Hematopoietic multipotent progenitor cell treated with erythropoietin and hydrocortisone succinate and interleukin-3 and kit ligand, for 6 days (in vitro differentiated cells): ENCODE results near the gene MYADM.
"Not testable (repeated sequence)": the region's sequence is repeated elsewhere in the genome, so short reads cannot be mapped to it uniquely, and the experiment has no call there.

Source experiments
- DNase-seq: peaks from one replicate; pipeline ENCODE4 v3.0.0-alpha.2; 2015

Gene MYADM

DNA sequence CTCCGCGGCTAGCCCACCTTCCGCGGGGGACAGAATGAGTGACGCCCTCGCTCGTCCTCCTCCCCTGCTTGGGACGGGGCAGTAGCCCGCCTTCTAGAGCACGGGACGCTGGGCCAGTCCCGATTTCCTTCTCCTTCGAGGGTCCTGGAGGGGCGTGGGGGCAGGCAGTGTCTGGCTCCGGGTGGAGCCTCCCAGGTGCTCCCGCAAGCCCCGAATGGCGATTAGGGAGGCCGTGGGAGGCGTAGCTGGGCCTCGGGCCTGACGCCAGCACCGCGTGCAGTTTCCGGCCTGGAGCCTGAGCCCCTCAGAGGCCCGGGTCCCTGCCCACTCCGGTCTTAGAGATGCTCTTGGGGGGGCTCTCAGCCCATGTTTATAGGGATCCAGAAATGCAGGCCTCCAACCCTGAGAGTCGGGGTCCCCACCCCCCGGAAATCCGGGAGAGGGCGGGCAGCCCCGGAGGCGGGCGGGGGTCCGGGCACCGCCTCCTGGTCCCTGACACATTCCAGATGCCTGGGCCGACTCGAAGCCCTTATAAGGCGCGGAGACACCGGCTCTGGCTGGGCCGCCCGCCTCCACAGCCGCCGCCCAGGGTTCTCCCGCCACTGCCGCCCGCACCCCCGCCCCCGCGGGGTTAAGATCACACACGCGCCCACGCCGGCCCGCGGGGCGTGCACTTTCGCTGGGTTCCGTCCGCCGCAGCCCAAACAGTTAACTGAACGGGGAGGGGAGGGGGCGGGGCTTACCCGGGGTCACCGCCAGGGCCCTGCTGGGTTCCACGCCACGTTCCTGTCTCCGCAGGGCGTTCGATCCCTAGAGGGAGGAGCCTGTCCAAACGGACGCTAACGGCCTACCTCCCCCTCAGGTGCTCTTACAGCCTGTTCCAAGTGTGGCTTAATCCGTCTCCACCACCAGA is 1.5 kb downstream of the MYADM start:
- DNase-seq: peak; percentile 92

DNA sequence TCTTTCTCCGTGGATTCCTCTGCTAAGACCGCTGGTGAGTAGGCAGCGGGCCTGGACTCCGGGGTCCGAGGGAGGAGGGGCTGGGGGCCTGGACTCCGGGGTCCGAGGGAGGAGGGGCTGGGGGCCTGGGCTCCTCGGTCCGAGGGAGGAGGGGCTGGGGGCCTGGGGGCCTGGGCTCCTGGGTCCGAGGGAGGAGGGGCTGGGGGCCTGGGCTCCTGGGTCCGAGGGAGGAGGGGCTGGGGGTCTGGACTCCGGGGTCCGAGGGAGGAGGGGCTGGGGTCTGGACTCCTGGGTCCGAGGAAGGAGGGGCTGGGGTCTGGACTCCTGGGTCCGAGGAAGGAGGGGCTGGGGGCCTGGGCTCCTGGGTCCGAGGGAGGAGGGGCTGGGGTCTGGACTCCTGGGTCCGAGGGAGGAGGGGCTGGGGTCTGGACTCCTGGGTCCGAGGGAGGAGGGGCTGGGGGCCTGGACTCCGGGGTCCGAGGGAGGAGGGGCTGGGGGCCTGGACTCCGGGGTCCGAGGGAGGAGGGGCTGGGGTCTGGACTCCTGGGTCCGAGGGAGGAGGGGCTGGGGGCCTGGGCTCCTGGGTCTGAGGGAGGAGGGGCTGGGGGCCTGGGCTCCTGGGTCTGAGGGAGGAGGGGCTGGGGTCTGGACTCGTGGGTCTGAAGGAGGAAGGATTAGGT is 2.3 kb downstream of the MYADM start:
- not testable (repeated sequence) for DNase-seq

DNA sequence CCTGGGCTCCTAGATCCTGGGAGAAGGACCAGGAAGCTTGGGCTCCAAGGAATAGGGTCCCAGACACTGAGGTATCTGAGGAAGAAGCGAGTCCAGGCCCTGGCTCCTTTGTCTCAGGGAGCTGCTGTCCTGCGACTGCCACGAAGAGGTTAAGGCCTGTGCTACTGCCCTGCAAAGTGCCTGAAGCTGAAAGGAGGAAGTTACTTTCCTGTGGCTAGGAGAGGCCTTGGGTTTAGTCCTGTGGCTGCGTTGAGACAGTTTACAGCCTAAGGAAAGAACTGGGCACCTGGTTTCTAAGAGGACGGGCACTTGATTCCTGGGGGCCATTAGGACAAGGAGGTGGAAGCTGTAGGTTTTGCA is 2.8 kb downstream of the MYADM start:
- DNase-seq: peak; percentile 86

DNA sequence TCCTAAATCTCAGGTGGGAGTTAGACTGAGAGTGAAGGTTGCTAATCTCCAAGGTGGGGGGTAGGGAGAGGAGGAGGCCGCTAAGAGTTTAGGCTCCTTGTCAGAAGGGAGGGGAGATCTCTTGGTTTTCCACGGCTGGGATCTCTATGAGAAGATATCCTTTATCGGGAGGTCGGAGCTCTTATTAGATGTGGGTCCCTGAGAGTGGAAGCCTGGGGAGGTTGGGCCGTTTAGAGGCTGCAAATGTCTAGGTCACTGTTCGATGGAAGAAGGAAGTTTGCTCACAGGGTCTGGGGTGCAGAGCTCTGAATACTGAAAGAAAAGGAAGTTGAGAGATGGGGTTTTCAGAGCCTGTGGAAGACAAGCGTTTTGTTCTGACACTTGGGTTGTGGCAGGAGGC is 3.8 kb downstream of the MYADM start:
- peak; percentile 63 for DNase-seq

DNA sequence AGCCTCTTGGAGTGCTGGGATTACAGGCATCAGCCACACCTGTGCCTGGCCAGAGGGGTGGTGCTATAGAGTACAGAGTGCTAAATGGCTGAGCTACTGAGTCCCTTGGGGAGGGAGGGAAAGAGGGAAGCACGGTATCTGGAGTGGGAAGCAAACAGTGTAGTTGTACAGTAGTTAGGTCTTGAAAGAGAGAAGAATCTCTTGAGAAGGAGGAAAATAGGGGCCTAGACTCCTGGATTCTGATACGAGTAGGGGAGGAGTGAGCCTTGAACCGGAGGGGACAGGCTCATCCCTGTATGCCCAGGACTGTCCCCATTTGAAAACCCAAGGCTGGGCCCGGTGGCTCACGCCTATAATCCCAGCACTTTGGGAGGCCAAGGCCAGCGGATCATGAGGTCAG is 5.1 kb downstream of the MYADM start:
- DNase-seq: no peak

DNA sequence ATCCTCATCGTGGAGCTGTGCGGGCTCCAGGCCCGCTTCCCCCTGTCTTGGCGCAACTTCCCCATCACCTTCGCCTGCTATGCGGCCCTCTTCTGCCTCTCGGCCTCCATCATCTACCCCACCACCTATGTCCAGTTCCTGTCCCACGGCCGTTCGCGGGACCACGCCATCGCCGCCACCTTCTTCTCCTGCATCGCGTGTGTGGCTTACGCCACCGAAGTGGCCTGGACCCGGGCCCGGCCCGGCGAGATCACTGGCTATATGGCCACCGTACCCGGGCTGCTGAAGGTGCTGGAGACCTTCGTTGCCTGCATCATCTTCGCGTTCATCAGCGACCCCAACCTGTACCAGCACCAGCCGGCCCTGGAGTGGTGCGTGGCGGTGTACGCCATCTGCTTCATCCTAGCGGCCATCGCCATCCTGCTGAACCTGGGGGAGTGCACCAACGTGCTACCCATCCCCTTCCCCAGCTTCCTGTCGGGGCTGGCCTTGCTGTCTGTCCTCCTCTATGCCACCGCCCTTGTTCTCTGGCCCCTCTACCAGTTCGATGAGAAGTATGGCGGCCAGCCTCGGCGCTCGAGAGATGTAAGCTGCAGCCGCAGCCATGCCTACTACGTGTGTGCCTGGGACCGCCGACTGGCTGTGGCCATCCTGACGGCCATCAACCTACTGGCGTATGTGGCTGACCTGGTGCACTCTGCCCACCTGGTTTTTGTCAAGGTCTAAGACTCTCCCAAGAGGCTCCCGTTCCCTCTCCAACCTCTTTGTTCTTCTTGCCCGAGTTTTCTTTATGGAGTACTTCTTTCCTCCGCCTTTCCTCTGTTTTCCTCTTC is 6.3 kb downstream of the MYADM start:
- no peak for DNase-seq

DNA sequence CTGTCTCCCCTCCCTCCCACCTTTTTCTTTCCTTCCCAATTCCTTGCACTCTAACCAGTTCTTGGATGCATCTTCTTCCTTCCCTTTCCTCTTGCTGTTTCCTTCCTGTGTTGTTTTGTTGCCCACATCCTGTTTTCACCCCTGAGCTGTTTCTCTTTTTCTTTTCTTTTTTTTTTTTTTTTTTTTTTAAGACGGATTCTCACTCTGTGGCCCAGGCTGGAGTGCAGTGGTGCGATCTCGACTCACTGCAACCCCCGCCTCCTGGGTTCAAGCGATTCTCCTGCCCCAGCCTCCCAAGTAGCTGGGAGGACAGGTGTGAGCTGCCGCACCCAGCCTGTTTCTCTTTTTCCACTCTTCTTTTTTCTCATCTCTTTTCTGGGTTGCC is 6.9 kb downstream of the MYADM start:
- no peak for DNase-seq

DNA sequence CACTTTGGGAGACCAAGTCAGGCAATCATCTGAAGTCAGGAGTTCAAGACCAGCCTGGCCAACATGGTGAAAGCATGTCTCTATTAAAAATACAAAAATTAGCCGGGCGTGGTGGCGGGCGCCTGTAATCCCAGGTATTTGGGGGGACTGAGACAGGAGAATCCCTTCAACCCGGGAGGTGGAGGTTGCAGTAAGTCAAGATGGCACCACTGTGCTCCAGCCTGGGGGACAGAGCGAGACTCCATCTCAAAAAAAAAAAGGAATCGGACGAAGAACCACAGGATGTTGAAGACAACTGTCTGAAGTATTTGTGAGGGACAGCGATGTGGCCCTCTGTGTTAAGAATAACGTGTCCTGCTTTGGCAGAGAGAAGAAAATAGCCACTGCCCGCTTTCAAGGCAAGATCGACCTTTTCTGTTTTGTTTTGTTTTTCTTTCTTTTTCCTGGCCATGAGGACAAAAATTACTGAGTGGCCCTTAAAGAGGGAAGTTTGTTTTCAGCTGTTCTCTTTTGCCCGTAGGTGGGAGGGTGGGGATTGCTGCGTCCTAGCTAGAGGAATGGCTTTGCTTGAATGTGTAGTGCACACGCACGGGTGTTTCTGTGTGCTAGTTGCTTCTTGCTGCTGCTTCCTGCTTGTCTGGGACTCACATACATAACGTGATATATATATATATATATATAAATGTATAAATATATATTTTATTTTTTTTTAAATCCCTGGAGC is 8.1 kb downstream of the MYADM start:
- DNase-seq: no peak

DNA sequence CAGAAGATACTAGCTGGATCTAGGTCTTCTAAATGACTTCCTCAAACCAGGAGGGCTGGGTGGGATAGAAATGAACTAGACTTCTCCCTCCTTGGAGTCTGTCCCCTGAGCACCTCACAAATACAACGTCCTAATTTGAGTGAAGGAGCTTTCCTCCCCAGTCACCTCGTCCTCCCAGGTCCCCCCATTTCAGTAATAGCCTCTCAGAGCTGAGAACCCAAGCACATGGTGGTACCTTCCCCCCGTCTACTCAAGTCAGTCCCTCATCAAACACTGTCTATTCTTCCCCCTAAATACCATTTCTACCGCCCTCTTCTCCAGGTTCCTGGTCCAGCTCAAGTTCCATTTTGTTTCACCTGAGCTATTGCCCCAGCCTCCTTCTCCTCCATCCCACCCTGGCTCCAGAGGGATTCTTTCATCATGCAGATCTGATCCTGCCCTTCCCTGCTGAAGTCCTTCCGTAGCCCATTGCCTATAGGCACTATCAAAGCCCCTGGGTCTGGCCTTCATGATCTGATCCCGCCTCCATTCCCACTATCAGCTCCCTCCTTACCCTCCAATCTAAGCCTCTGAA is 9.1 kb downstream of the MYADM start:
- DNase-seq: no peak

DNA sequence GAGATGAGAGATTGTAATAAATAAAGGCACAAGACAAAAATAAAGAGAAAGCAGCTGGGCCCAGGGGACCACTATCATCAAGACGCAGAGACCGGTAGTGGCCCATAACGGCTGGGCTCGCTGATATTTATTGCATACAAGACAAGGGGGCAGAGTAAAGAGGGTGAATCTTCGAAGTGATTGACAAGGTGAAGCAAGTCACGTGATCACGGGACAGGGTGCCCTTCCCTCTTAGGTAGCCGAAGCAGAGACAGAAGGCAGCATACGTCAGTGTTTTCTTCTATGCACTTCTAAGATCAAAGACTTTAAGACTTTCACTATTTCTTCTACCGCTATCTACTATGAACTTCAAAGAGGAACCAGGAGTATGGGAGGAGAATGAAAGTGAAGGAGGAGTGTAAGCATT is 9.7 kb downstream of the MYADM start:
- no peak for DNase-seq

DNA sequence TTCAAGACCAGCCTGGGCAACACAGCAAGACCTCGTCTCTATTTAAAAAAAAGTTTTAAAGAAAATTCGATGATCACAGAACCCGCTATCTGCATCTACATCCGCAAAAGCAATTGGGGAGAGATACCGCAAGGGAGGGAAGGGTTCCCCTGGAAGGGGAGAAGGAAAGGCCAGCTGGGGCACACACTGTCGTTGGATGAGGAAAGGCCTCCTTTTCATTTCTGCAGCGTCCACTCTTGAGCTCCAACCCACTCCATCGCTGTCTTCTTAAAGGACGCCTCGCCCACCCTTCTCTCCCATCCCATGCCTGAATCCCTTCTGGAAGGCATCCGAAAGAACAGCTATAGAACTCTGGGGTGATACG is 11.1 kb downstream of the MYADM start:
- DNase-seq: no peak

DNA sequence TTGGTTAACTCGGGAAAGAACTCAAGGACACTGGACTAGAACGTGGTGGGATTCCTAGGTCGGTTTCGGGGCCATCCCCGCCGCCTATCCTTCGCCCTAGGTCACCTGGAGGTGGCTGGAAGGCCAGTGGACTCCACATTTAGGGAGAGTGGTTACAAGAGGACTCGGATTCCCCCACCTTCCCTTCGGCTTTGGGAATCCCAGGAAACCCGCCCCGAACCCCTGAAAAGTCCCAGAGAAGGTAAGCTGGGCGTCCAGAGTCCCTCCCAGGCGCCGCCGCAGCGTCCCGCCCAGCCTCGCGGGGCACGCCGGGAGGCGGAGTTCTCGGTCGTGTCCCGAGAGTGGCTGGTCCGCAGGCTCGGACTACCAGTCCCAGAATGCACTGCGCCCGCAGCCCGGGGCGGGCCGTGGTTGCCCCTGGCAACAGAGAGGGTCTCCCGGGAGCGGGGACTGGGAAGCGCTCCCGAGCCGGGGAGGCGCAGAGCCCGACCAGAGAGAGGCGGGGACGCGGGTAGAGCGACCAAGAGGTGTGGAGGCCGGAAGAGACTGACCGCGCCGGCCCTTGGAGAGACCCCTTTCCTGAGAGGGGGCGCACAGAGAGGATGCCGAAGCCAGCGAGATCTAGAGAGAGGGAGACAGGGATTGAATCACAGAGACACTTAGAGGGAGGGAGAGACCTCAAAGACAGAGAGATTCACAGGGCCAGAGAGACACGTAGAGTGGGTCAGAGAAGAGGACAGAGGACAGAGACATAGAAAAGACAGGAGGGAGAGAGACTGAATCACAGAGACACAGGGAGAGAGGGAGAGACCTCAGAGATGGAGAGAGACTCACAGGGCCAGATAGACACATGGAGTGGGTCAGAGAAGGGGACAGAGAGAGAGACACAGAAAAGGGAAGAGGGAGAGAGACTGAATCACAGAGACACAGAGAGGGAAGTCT is 11.7 kb downstream of the MYADM start:
- peak; percentile 83 for DNase-seq

DNA sequence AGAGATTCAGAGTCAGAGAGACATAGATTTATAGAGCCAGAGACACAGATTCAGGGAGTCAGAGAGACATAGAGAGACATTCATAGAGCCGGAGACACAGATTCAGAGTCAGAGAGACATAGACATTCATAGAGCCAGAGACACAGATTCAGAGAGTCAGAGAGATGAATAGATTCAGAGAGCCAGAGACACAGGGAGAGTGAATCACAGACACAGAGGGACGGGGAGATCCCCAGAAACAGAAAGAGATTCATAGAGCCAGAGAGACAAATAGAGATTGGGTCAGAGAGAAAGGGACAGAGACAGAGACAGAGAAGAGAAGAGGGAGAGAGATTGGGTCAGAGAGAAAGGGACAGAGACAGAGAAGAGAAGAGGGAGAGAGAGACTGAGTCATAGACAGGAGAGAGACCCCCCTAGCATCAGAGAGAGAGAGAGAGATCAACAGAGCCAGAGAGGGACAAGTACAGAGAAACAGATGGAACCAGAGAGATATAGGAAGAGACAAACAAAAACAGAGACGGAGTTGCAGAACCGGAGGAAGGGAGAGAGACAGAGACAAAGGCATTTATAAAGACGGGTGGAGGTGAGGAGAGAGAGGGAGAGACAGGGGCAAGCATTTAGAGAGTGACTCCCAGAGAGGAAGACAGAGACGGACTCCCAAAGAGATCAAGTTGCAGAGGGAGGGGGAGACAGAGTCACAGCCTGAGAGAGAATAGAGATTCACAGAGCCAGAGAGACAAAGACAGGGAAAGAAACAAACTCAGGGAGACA is 13.2 kb downstream of the MYADM start:
- DNase-seq: no peak

DNA sequence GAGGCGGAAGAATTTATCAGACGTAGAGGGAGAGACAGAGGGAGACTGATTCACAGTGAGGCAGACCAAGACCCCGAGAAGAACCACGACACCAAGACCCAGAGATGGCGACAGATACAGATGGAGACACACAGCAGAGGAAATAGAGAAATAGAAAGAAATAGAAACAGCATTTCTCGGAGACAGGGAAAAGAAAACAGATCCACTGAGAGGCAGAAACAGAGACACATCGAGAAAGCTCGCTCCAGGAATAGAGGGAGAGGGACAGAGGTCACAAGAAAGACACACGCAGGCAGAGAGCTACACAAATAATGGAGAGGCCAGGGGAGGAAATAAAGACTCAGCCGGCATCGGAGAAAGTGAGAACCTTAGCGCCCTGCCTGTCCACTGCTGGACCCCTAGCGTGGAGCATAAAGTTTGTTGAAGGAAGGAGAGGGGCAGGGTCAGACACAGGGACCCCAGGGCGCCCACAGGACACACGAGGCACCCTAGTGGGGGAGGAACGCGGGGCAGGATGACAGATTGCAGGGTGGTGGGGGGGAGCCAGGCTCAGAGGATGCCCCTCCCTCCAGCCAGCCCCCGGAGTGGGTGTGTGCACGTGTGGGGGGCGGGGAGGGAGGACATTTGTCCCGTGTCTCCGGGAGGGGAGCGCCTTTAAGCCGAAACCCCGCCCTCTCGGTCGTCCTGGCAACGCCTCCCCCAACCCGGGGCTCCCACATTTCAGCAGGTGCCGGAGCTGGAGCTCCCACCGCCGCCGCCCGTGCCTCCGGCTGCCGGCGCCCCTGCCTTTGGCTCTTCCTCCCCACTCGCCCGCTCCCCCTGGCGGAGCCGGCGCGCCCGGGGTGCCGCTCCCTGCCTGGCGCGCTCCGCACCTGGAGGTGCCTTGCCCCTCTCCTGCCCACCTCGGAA is 14.1 kb downstream of the MYADM start, which contains the start of gene PRKCG:
TSS of gene PRKCG (plus strand) at position 716 of the 909 bp plus-strand sequence. CDS start 298 bp downstream, outside the sequence.
- DNase-seq: peak; percentile 51

DNA sequence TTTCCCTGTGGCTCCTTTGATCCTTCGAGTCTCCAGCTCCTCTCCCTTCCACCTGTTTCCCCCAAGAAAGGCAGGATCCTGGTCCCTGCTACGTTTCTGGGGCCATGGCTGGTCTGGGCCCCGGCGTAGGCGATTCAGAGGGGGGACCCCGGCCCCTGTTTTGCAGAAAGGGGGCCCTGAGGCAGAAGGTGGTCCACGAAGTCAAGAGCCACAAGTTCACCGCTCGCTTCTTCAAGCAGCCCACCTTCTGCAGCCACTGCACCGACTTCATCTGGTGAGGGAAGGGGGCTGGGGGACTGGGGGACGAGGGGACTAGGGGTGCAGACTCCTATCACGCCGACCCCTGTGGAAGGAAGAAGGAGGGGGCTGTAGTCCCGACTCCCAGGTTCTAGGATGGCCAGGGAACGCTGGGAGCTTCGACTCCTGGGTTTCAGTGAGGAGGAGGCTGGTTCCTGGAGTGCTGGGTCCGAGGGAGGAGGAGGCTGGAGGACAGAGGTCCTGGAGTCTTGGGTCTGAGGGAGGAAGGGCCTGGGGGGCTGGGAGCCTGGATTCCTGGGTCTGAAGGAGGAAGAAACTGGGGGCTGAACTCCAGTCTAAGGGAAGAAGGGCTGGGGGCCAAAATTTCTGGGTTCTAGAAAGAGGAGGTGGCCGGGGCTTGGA is 14.8 kb downstream of the MYADM start:
- no peak for DNase-seq

DNA sequence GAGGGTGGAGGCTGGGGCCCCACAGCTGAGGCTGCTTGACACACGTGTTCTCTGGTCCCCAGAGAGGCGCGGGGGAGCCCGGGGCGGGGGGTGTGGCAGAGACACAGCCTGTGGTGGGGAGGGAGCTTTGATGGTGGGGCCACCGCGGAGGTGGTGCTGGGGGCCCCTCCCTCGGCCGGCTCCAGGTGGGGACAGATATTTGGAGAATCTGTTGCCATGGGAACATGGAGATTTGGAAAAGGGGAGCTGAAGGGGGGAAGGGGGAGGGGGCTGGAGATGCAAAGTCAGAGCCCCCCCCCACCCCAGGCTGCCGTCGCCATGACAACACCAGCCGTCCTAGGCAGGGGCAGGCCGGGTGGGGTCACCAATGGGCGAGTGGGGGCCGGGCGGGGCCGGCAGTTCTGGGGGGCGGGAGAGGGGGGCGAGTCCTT is 15.6 kb downstream of the MYADM start:
- DNase-seq: no peak

DNA sequence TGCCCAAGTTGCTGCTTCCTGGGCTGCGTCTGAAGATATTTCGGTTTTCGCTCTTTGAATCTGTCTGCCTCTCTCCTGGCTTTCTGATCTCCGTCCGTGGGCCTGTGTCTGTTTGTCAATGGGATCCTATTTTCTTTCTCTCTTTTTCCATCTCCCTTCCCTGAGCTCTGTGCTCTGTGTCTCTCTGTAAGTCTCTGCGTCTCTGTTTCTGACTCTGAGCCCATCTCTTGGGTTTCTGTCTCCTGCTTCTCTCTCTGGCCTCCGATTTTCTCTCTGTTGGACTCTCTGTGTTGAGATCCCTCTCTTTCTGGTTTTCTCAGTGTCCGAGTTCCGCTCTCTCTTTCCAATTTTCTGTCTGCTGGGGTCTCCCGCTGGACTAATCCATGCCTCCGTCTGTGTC is 16.1 kb downstream of the MYADM start:
- DNase-seq: no peak

DNA sequence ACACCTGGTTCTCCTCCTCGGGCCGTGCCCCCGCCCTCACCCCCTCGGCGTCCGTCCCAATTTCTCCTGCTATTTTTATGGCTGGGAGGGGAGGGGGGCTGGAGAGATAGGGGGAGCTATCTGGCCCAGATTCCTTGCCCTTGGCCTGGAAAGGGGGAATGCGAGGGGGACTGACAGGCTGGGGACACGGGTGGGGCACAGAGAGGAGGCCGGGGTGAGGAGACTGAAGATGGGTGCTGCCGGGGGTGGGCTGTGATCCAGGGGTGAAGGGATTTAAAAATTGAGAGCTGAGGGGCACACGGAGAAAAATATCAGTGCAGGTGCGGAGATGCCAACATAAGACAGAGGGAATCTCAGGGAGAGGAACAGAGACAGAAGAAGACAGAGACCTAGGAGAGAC is 16.6 kb downstream of the MYADM start:
- no peak for DNase-seq

DNA sequence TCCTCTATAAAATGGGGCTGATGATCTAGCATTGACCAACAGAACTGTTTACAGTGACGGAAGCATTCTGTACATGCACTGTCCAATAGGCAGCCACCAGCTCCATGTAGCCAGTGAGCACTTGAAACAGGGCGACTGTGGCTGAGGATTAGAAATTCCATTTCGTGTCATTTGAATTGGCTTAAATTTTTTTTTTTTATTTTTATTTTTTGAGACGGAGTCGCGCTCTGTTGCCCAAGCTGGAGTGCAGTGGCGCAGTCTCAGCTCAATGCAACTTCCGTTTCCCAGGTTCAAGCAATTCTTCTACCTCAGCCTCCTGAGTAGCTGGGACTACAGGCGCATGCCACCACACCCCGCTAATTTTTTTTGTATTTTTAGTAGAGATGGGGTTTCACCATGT is 17.4 kb downstream of the MYADM start:
- DNase-seq: no peak
